Skeletal muscle tissue (tissue), 4 donors: ENCODE results near the gene SNX18. TPM values are rescaled to one million over a fixed set of nuclear protein-coding genes. Genes with fewer than 3 reads are reported as not detected.
"Not testable (repeated sequence)": the region's sequence is repeated elsewhere in the genome, so short reads cannot be mapped to it uniquely, and the experiment has no call there.

ENCODE experiments used
- H3K27ac ChIP-seq: one replicate; pipeline ENCODE4 v1.7.0; 2013; ENCODE audit warnings: mild to moderate bottlenecking, low read depth, low read length, inconsistent platforms
- H3K27me3 ChIP-seq, 3 donors: one replicate each; pipeline ENCODE4 v1.7.0; 2013; ENCODE audit warnings: low read length in 3 of 3; ENCODE audit not compliant: control insufficient read depth in 3 of 3, insufficient read depth in 3 of 3
- H3K36me3 ChIP-seq, 3 donors: one replicate each; pipeline ENCODE4 v1.7.0; 2013; ENCODE audit warnings: low read length in 3 of 3; ENCODE audit not compliant: control insufficient read depth in 3 of 3, insufficient read depth in 3 of 3
- H3K4me1 ChIP-seq, 3 donors: one replicate each; pipeline ENCODE4 v1.7.0; 2013; ENCODE audit warnings: low read length in 3 of 3, mild to moderate bottlenecking in 3 of 3; ENCODE audit not compliant: control insufficient read depth in 3 of 3, insufficient read depth in 3 of 3
- H3K4me3 ChIP-seq, 3 donors: one replicate each; pipeline ENCODE4 v1.7.0; 2013; ENCODE audit warnings: low read length in 3 of 3
- H3K9ac ChIP-seq, 3 donors: one replicate each; pipeline ENCODE4 v1.7.0; 2013; ENCODE audit warnings: low read length in 3 of 3, mild to moderate bottlenecking in 3 of 3, moderate library complexity in 2 of 3, low read depth in 1 of 3
- H3K9me3 ChIP-seq, 3 donors: one replicate each; pipeline ENCODE4 v1.7.0; 2013; ENCODE audit warnings: low read length in 3 of 3; ENCODE audit not compliant: control insufficient read depth in 3 of 3
- total RNA-seq: library from RNA; depleted of rRNA; stranded (reverse); fragments of >200 nt; gene quantifications from one replicate; pipeline ENCODE4 v1.2.3, GENCODE V29; 2014
- donor health status: Osteomylitis.

Gene SNX18
- total RNA-seq, 1 donor from 2014 or later, result 29.2 TPM

GRCh38 chr5:54536375-54536774 lies 18.8 kb downstream of the SNX18 start:
- peaks cover 23 to 24% (median 24%) of the 10 kb centered on the region in 3 donors for H3K4me1 ChIP-seq
- not testable (repeated sequence) for H3K9me3 ChIP-seq, H3K9ac ChIP-seq, H3K27me3 ChIP-seq, H3K27ac ChIP-seq, H3K36me3 ChIP-seq, H3K4me3 ChIP-seq

GRCh38 chr5:54536861-54537260 lies 19.3 kb downstream of the SNX18 start:
- H3K4me1 ChIP-seq, result peaks cover 18 to 24% (median 19%) of the 10 kb centered on the region in 3 donors
- not testable (repeated sequence) for H3K4me3 ChIP-seq, H3K27me3 ChIP-seq, H3K36me3 ChIP-seq, H3K27ac ChIP-seq, H3K9ac ChIP-seq, H3K9me3 ChIP-seq

GRCh38 chr5:54537725-54538124 lies 20.2 kb downstream of the SNX18 start:
- Histone ChIP-seq H3K27me3 (no peaks in the 10 kb centered on the region), H3K4me1 (peaks cover 16 to 24% (median 19%) of the 10 kb centered on the region in 3 donors), H3K36me3 (no peaks in the 10 kb centered on the region), H3K9me3 (no peaks in the 10 kb centered on the region), H3K9ac (no peak overlapping the region), H3K4me3 (peak overlapping the region in 1 of 3 donors; percentile 2), H3K27ac (no peak overlapping the region)

GRCh38 chr5:54538156-54538555 lies 20.6 kb downstream of the SNX18 start:
- Histone ChIP-seq H3K27ac (no peak overlapping the region), H3K9ac (no peak overlapping the region)

GRCh38 chr5:54539001-54539400 lies 21.4 kb downstream of the SNX18 start:
- Histone ChIP-seq H3K27ac (no peak overlapping the region), H3K4me3 (no peak overlapping the region), H3K27me3 (no peaks in the 10 kb centered on the region), H3K4me1 (peaks cover 10 to 15% (median 12%) of the 10 kb centered on the region in 3 donors), H3K9me3 (no peaks in the 10 kb centered on the region), H3K36me3 (no peaks in the 10 kb centered on the region), H3K9ac (no peak overlapping the region)

More at GRCh38 chr5:54538156-54538555, 20.6 kb downstream of the SNX18 start:
- Histone ChIP-seq H3K4me3 (no peak overlapping the region), H3K27me3 (no peaks in the 10 kb centered on the region), H3K4me1 (peaks cover 16 to 24% (median 18%) of the 10 kb centered on the region in 3 donors), H3K36me3 (no peaks in the 10 kb centered on the region), H3K9me3 (no peaks in the 10 kb centered on the region)

- Histone ChIP-seq H3K27ac (no peak overlapping the region), H3K4me1 (peaks cover 0 to 6% (median 4%) of the 10 kb centered on the region in 3 donors), H3K9me3 (no peaks in the 10 kb centered on the region), H3K4me3 (no peak overlapping the region), H3K27me3 (no peaks in the 10 kb centered on the region), H3K9ac (no peak overlapping the region), H3K36me3 (no peaks in the 10 kb centered on the region)
Observed at GRCh38 chr5:54540286-54540685, 22.7 kb downstream of the SNX18 start.

- Histone ChIP-seq H3K9me3 (no peaks in the 10 kb centered on the region), H3K9ac (no peak overlapping the region), H3K4me1 (peaks cover 0 to 4% (median 0%) of the 10 kb centered on the region in 3 donors), H3K27ac (no peak overlapping the region), H3K36me3 (no peaks in the 10 kb centered on the region), H3K4me3 (no peak overlapping the region), H3K27me3 (no peaks in the 10 kb centered on the region)
Observed at GRCh38 chr5:54541823-54542783, 24.5 kb downstream of the SNX18 start.

- no peaks in the 10 kb centered on the region for H3K36me3 ChIP-seq
- no peak overlapping the region for H3K4me3 ChIP-seq
- no peaks in the 10 kb centered on the region for H3K27me3 ChIP-seq
- no peaks in the 10 kb centered on the region for H3K9me3 ChIP-seq
- H3K27ac ChIP-seq, result no peak overlapping the region
- H3K4me1 ChIP-seq, result peaks cover 7 to 13% (median 10%) of the 10 kb centered on the region in 3 donors
- H3K9ac ChIP-seq, result no peak overlapping the region
Observed at GRCh38 chr5:54544044-54544443, 26.5 kb downstream of the SNX18 start.

- Histone ChIP-seq H3K4me3 (no peak overlapping the region), H3K27ac (no peak overlapping the region), H3K4me1 (peaks cover 7 to 13% (median 10%) of the 10 kb centered on the region in 3 donors), H3K9ac (no peak overlapping the region), H3K9me3 (no peaks in the 10 kb centered on the region), H3K36me3 (no peaks in the 10 kb centered on the region), H3K27me3 (no peaks in the 10 kb centered on the region)
Observed at GRCh38 chr5:54545796-54546195, 28.2 kb downstream of the SNX18 start.

- H3K36me3 ChIP-seq, result no peaks in the 10 kb centered on the region
- H3K27me3 ChIP-seq, result no peaks in the 10 kb centered on the region
- H3K9ac ChIP-seq, result no peak overlapping the region
- H3K27ac ChIP-seq, result no peak overlapping the region
- no peak overlapping the region for H3K4me3 ChIP-seq
- H3K4me1 ChIP-seq, result peaks cover 7 to 13% (median 10%) of the 10 kb centered on the region in 3 donors
- no peaks in the 10 kb centered on the region for H3K9me3 ChIP-seq
Observed at GRCh38 chr5:54547711-54548250, 30.2 kb downstream of the SNX18 start.
